DOHH2 (cell line): ENCODE measurements around the gene LSM14A.

Experiments
- H3F3A ChIP-seq: fragments of 200-600 bp; sonication (generic), shearing (Covaris generic); 2 replicates; pipeline ENCODE4 v1.6.0; 2016; ENCODE audit warnings: antibody characterized with exemption, mild to moderate bottlenecking; ENCODE audit not compliant: control insufficient read depth, insufficient read depth
- H3K27ac ChIP-seq: fragments of 200-600 bp; sonication (generic); 2 replicates; pipeline ENCODE4 v1.5.1; 2014; ENCODE audit warnings: low read depth, mild to moderate bottlenecking, low read length, moderate library complexity
- H3K27me3 ChIP-seq: fragments of 200-600 bp; sonication (generic); 2 replicates; pipeline ENCODE4 v1.6.1; 2014; ENCODE audit warnings: mild to moderate bottlenecking, low read length, mixed read lengths; ENCODE audit not compliant: control insufficient read depth
- H3K36me3 ChIP-seq: fragments of 200-600 bp; sonication (generic); 2 replicates; pipeline ENCODE4 v1.6.1; 2014; ENCODE audit warnings: mild to moderate bottlenecking, low read length, moderate library complexity, mixed read lengths; ENCODE audit not compliant: control insufficient read depth
- H3K4me1 ChIP-seq: fragments of 200-600 bp; sonication (generic); 2 replicates; pipeline ENCODE4 v1.6.1; 2014; ENCODE audit warnings: mild to moderate bottlenecking, low read length, mixed read lengths; ENCODE audit not compliant: control insufficient read depth
- H3K4me2 ChIP-seq: fragments of 200-600 bp; sonication (generic); 2 replicates; pipeline ENCODE4 v1.6.0; 2014; ENCODE audit warnings: mild to moderate bottlenecking, low read length, moderate library complexity
- H3K4me3 ChIP-seq: fragments of 200-600 bp; sonication (generic); 2 replicates; pipeline ENCODE4 v1.5.1; 2014; ENCODE audit warnings: mild to moderate bottlenecking, low read length, mixed read lengths
- H3K79me2 ChIP-seq: fragments of 200-600 bp; sonication (generic); 2 replicates; pipeline ENCODE4 v1.6.1; 2014; ENCODE audit warnings: mild to moderate bottlenecking, low read length, mixed read lengths; ENCODE audit not compliant: control insufficient read depth
- H3K9me2 ChIP-seq: fragments of 200-600 bp; sonication (generic); replicated peaks from 2 replicates; pipeline ENCODE4 v1.6.1; 2014; ENCODE audit warnings: mild to moderate bottlenecking, low read length, mixed read lengths; ENCODE audit not compliant: control insufficient read depth
- H3K9me3 ChIP-seq: fragments of 200-600 bp; sonication (generic); 2 replicates; pipeline ENCODE4 v1.6.1; 2014; ENCODE audit warnings: antibody characterized with exemption, low read length, mixed read lengths; ENCODE audit not compliant: control insufficient read depth, insufficient read depth
- H4K20me1 ChIP-seq: fragments of 200-600 bp; sonication (generic); 2 replicates; pipeline ENCODE4 v1.6.0; 2014; ENCODE audit warnings: low read depth, mild to moderate bottlenecking, antibody characterized with exemption, low read length, moderate library complexity; ENCODE audit not compliant: control insufficient read depth, insufficient read depth
- EZH2phosphoT487 ChIP-seq: fragments of 200-600 bp; sonication (generic); IDR thresholded peaks from 2 replicates; pipeline ENCODE4 v1.6.1; 2017; ENCODE audit warnings: borderline replicate concordance, mild to moderate bottlenecking, antibody characterized with exemption, low read length, moderate library complexity, mixed read lengths
- TF ChIP-seq, protein P1 (sequence below): fragments of 200-600 bp; sonication (generic); IDR thresholded peaks from one replicate; pipeline ENCODE4 v1.5.1; 2014; ENCODE audit warnings: antibody characterized with exemption, mild to moderate bottlenecking, low read depth, low read length; ENCODE audit not compliant: poor library complexity, severe bottlenecking

Gene LSM14A

DNA sequence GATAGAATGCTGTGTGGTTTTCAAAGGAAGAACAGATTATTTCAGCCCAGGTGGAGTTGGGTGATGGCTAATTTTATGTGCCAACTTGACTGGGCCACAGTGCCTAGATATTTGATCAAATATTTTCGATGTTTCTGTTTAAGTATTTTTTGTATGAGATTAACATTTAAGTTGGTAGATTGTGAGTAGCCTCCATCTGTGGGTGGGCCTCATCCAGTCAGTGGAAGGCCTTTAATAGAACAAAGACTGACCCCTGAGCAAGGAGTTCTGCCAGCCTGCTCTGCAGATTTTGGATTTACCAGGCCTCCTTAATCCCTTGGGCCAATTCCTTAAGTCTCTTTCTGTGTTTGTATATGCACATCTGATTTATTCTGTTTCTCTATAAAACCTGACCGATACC is 13.9 kb downstream of the LSM14A start:
- Histone ChIP-seq H3K4me1 (peaks cover 100% of the 10 kb centered on the region), H3K79me2 (peaks cover 100% of the 10 kb centered on the region), H3K36me3 (peaks cover 44% of the 10 kb centered on the region), H3K27ac (0 out of 2 replicates have a peak overlapping the region, but pooled peaks have one; percentile 40), H3F3A (peaks cover 20% of the 10 kb centered on the region), H3K27me3 (no peaks in the 10 kb centered on the region), H3K9me3 (no peaks in the 10 kb centered on the region), H4K20me1 (peaks cover 46% of the 10 kb centered on the region), H3K9me2 (no peaks in the 10 kb centered on the region), H3K4me3 (peak overlapping the region; percentile 9; the same call in 1 of the 2 replicates), H3K4me2 (peak overlapping the region; percentile 64)
- TF ChIP-seq, protein P1, sequence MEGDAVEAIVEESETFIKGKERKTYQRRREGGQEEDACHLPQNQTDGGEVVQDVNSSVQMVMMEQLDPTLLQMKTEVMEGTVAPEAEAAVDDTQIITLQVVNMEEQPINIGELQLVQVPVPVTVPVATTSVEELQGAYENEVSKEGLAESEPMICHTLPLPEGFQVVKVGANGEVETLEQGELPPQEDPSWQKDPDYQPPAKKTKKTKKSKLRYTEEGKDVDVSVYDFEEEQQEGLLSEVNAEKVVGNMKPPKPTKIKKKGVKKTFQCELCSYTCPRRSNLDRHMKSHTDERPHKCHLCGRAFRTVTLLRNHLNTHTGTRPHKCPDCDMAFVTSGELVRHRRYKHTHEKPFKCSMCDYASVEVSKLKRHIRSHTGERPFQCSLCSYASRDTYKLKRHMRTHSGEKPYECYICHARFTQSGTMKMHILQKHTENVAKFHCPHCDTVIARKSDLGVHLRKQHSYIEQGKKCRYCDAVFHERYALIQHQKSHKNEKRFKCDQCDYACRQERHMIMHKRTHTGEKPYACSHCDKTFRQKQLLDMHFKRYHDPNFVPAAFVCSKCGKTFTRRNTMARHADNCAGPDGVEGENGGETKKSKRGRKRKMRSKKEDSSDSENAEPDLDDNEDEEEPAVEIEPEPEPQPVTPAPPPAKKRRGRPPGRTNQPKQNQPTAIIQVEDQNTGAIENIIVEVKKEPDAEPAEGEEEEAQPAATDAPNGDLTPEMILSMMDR: no peak
- no peak for TF ChIP-seq EZH2phosphoT487

DNA sequence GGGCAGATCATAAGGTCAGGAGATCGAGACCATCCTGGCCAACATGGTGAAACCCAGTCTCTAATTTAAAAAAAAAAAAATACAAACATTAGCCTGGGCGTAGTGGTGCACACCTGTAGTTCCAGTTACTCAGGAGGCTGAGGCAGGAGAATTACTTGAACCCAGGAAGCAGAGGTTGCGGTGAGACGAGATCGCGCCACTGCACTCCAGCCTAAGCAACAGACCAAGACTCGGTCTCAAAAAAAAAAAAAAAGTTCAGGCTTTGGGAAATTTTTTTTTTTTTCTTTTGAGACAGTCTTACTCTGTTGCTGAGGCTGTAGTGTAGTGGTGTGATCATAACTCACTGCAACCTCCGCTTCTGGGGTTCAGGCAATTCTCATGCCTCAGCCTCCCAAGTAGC is 14.7 kb downstream of the LSM14A start:
- Histone ChIP-seq H3K4me2 (no peak overlapping the region), H3K9me3 (no peaks in the 10 kb centered on the region), H3K9me2 (no peaks in the 10 kb centered on the region), H3K79me2 (peaks cover 100% of the 10 kb centered on the region), H3F3A (peaks cover 16% of the 10 kb centered on the region), H3K27me3 (no peaks in the 10 kb centered on the region), H3K4me1 (peaks cover 100% of the 10 kb centered on the region), H3K36me3 (peaks cover 44% of the 10 kb centered on the region), H4K20me1 (peaks cover 39% of the 10 kb centered on the region), H3K27ac (no peak overlapping the region), H3K4me3 (no peak overlapping the region)
- no peak for TF ChIP-seq EZH2phosphoT487
- TF ChIP-seq, protein P1: no peak

DNA sequence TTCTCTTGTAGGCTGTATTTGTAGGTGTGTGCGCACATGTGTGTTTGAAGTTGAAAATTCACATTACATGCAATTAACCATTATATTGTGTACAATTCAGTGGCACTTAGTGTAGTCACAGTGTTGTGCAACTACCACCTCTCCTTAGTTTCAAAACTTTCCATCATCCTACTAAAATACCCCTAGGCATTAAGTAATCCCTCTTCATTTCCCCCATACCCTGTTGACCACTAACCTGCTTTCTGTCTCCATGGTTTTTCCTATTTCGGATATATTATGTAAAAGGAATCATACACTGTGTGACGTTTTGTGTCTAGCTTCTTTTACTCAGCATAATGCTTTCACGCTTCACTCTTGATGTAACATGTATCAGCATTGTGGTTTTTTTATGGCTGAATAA is 16.1 kb downstream of the LSM14A start:
- Histone ChIP-seq H3K4me3 (no peak overlapping the region), H3K27ac (no peak overlapping the region), H3K9me2 (no peaks in the 10 kb centered on the region), H3F3A (peaks cover 15% of the 10 kb centered on the region), H3K36me3 (peaks cover 44% of the 10 kb centered on the region), H3K27me3 (no peaks in the 10 kb centered on the region), H4K20me1 (peaks cover 39% of the 10 kb centered on the region), H3K4me1 (peaks cover 100% of the 10 kb centered on the region), H3K9me3 (no peaks in the 10 kb centered on the region), H3K4me2 (peak overlapping the region; percentile 47), H3K79me2 (peaks cover 100% of the 10 kb centered on the region)
- no peak for TF ChIP-seq EZH2phosphoT487
- TF ChIP-seq, protein P1: no peak
